ENCODE data around the gene TRPM8. TPM values are rescaled to one million over a fixed set of nuclear protein-coding genes. Genes with fewer than 3 reads are reported as not detected.

Gene TRPM8
- total RNA-seq, 1 donor from 2014 or later = not detected

DNA sequence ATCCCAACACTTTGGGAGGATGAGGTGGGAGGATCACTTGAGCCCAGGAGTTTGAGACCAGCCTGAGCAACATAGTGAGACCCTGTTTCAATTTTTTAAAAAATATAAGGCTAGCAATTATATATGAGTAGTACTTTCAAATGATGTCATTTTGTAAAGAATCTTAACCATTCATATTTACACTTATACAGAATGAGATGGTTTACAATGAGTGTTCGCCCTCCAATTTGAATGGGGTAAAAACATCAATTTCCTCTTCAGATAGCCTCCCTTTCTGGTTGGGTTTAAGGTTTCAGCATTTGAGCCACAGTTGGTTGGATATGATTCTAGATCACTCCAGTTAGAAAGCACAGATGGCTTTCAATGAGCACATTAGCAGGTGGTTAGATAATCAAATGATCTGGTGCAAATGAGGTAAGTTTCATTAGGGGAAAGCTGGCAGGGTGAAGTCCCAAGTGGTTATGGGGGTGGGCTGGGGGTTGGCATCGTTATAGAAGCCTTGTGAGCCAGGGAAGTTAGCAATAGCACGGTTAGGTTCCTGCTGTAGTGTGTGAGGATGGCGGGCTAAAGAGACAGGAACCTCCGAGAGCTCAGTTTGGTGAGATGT lies 63.9 kb downstream of the TRPM8 start:
- no peak overlapping the region for H3K27ac Mint-ChIP-seq
- H3K27me3 Mint-ChIP-seq = peaks cover 53% of the 10 kb centered on the region

DNA sequence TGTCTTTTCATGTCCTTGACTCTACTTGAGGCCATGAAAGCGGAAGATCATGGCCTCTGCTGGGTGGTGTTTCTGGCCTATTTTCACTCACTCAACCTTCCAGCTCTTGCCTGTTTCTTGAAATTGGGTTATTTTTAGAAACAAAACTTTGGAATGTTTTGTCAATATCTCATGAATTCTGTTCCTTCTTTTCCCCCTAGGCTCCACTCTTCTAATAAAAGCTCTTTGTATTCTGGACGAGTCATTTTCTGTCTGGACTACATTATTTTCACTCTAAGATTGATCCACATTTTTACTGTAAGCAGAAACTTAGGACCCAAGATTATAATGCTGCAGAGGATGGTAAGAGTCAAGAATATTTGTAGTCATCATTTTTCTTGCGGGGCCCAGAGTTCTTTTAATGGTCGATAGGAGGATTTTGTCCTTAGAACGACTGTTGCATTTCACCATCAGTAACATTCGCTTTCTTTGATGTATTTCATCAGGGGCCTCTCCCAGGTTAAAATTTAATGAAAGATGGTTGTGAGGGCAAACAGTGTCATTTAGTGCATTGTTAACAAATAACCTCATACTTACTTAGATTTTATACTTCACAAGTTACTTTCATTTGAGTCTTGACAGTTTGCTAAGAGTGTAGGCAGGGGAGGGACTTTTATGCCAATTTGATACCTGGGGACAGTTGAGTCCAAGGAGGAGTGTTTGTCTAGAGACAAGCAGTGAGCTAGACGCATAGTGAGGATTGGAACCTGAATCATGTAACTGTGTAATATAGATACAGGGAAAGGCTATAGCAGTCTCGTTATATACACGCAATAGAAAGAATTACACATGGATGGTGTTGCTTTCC lies 64.6 kb downstream of the TRPM8 start:
- TF ChIP-seq, protein P1, sequence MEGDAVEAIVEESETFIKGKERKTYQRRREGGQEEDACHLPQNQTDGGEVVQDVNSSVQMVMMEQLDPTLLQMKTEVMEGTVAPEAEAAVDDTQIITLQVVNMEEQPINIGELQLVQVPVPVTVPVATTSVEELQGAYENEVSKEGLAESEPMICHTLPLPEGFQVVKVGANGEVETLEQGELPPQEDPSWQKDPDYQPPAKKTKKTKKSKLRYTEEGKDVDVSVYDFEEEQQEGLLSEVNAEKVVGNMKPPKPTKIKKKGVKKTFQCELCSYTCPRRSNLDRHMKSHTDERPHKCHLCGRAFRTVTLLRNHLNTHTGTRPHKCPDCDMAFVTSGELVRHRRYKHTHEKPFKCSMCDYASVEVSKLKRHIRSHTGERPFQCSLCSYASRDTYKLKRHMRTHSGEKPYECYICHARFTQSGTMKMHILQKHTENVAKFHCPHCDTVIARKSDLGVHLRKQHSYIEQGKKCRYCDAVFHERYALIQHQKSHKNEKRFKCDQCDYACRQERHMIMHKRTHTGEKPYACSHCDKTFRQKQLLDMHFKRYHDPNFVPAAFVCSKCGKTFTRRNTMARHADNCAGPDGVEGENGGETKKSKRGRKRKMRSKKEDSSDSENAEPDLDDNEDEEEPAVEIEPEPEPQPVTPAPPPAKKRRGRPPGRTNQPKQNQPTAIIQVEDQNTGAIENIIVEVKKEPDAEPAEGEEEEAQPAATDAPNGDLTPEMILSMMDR (IDR thresholded peaks at IDR 0.05) = no peak
- ChIA-PET POLR2A (no interaction called here), CTCF (interaction anchor here (0.6 kb wide), 1 partner anchor 1134 kb away, joined by 3 read pairs; no protein-coding TSS in a partner anchor)
- Mint-ChIP-seq H3K36me3 (ENCODE audit: low read depth) (no peaks in the 10 kb centered on the region), H3K27me3 (peaks cover 49% of the 10 kb centered on the region), H3K9me3 (no peaks in the 10 kb centered on the region), H3K27ac (no peak overlapping the region), H3K4me1 (no peaks in the 10 kb centered on the region), H3K4me3 (no peak overlapping the region)
- ATAC-seq (ENCODE audit: low read depth) = no peak
- intact Hi-C loops (cut with micrococcal nuclease) = no loop called here
- DNase-seq = no peak

More for the DNA sequence above, 63.9 kb downstream of the TRPM8 start:
- DNase-seq (no peak), ATAC-seq (ENCODE audit: low read depth) (no peak)
- H3K36me3 Mint-ChIP-seq (ENCODE audit: low read depth) = no peaks in the 10 kb centered on the region
- H3K4me1 Mint-ChIP-seq = no peaks in the 10 kb centered on the region
- TF ChIP-seq, protein P1 (IDR thresholded peaks at IDR 0.05) = no peak
- CTCF ChIA-PET = interaction anchor here (0.6 kb wide), 1 partner anchor 1135 kb away, joined by 3 read pairs; no protein-coding TSS in a partner anchor
- H3K4me3 Mint-ChIP-seq = no peak overlapping the region
- H3K9me3 Mint-ChIP-seq = no peaks in the 10 kb centered on the region
- POLR2A ChIA-PET = no interaction called here
- intact Hi-C loops (cut with micrococcal nuclease) = no loop called here

DNA sequence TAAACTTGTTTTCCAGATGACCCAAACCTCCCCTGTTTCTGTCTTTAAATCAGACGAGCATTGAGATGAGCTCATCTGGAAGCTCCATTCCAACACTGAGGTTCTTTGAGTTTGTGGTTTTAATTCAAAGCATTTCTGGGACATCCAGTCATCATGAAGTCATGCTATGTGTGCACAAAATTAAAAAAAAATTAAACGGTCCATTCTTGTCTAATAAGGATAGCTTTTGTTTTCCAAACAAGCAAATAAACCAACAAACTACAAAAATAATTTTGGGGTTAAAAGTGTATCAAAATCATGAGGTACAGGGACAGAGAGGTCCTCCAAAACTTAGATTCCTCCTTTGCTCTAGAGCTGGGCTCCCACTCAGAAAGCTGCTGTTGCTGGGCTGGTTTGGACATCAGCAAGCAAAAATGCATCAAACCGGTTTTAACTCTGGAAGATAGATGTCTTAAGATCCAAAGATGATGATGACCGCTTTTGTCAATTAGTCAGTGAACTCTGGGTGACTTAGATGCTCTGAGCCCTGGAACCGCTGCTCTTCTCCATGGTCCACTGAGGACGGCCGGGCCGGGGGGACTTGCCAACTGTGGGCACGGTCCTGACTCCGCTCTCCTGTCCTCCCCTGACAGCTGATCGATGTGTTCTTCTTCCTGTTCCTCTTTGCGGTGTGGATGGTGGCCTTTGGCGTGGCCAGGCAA lies 65.4 kb downstream of the TRPM8 start:
- ChIA-PET POLR2A (no interaction called here), CTCF (no interaction called here)
- peaks cover 43% of the 10 kb centered on the region for H3K27me3 Mint-ChIP-seq
- intact Hi-C loops (cut with micrococcal nuclease) = no loop called here
- no peak overlapping the region for H3K27ac Mint-ChIP-seq
- TF ChIP-seq, protein P1 (IDR thresholded peaks at IDR 0.05) = no peak
- no peak overlapping the region for H3K4me3 Mint-ChIP-seq
- H3K36me3 Mint-ChIP-seq (ENCODE audit: low read depth) = no peaks in the 10 kb centered on the region
- DNase-seq = no peak
- no peak for ATAC-seq (ENCODE audit: low read depth)
- H3K4me1 Mint-ChIP-seq = no peaks in the 10 kb centered on the region
- no peaks in the 10 kb centered on the region for H3K9me3 Mint-ChIP-seq

DNA sequence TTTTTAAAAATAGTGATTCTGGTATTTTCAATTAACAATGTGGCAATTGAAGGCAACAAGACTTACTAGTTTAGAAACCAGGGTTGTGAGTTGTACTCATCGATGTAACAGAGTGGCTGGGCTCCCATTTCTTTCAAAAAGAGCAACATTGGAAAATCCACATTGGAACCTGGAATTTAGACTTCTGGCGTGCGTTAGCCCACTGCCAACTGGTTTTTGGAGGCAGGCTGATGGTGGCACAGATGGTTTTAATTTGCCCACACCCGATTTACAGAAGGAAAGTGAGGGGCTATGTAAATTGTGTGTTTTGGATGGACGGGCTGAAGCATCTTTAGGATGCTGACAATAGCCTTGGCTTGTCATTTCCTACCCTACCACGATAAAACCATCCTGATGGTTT lies 66.3 kb downstream of the TRPM8 start:
- no peak overlapping the region for H3K27ac Mint-ChIP-seq

More for the DNA sequence above, 66.3 kb downstream of the TRPM8 start:
- ChIA-PET CTCF (no interaction called here), POLR2A (no interaction called here)
- intact Hi-C loops (cut with micrococcal nuclease) = no loop called here
- Mint-ChIP-seq H3K9me3 (peaks cover 7% of the 10 kb centered on the region), H3K4me1 (no peaks in the 10 kb centered on the region), H3K27me3 (peaks cover 42% of the 10 kb centered on the region), H3K4me3 (no peak overlapping the region), H3K36me3 (ENCODE audit: low read depth) (no peaks in the 10 kb centered on the region)
- no peak for DNase-seq
- no peak for ATAC-seq (ENCODE audit: low read depth)
- TF ChIP-seq, protein P1 (IDR thresholded peaks at IDR 0.05) = no peak
